AG09309 (cell line): ENCODE results near the gene NUF2.
"Not testable (repeated sequence)": the region's sequence is repeated elsewhere in the genome, so short reads cannot be mapped to it uniquely, and the experiment has no call there.

Source experiments
- DNase-seq: peaks from one replicate; pipeline ENCODE4 v3.0.0-alpha.2; 2010; ENCODE audit warnings: low read depth
- H3K4me3 ChIP-seq: 2 replicates; pipeline ENCODE4 v1.5.1; 2011; ENCODE audit warnings: mild to moderate bottlenecking, low read depth, low read length, moderate library complexity; ENCODE audit not compliant: control insufficient read depth
- CTCF ChIP-seq: IDR thresholded peaks from 2 replicates; pipeline ENCODE4 v1.5.1; 2011; ENCODE audit warnings: mild to moderate bottlenecking, low read depth, low read length, inconsistent platforms; ENCODE audit not compliant: insufficient read depth, control insufficient read depth; ENCODE audit errors: missing control alignments

The NUF2 gene

GRCh38 chr1:163305441-163305840 is 16.3 kb upstream of the NUF2 start:
- no peak for DNase-seq
- no peak for TF ChIP-seq CTCF
- H3K4me3 ChIP-seq: no peak overlapping the region

GRCh38 chr1:163307479-163308171 is 14.1 kb upstream of the NUF2 start:
- peak; percentile 52 for DNase-seq

GRCh38 chr1:163308811-163309210 is 12.9 kb upstream of the NUF2 start:
- no peak for TF ChIP-seq CTCF
- DNase-seq: no peak
- H3K4me3 ChIP-seq: no peak overlapping the region

More at GRCh38 chr1:163307479-163308171, 14.1 kb upstream of the NUF2 start:
- H3K4me3 ChIP-seq: no peak overlapping the region
- TF ChIP-seq CTCF: no peak

GRCh38 chr1:163315773-163316374 is 5.9 kb upstream of the NUF2 start:
- peak; percentile 11 for DNase-seq
- TF ChIP-seq CTCF: peak; percentile 37
- no peak overlapping the region for H3K4me3 ChIP-seq

- no peak for DNase-seq
- H3K4me3 ChIP-seq: peak overlapping the region; percentile 57
- TF ChIP-seq CTCF: no peak
Observed at GRCh38 chr1:163320891-163321290, 863 bp upstream of the NUF2 start.

GRCh38 chr1:163323339-163323738 is 1.6 kb downstream of the NUF2 start:
- DNase-seq, H3K4me3 ChIP-seq: not testable (repeated sequence)

GRCh38 chr1:163331116-163331515 is 9.4 kb downstream of the NUF2 start:
- TF ChIP-seq CTCF: no peak
- DNase-seq: no peak
- no peak overlapping the region for H3K4me3 ChIP-seq
